ENCODE data around the gene FECH.

DNA sequence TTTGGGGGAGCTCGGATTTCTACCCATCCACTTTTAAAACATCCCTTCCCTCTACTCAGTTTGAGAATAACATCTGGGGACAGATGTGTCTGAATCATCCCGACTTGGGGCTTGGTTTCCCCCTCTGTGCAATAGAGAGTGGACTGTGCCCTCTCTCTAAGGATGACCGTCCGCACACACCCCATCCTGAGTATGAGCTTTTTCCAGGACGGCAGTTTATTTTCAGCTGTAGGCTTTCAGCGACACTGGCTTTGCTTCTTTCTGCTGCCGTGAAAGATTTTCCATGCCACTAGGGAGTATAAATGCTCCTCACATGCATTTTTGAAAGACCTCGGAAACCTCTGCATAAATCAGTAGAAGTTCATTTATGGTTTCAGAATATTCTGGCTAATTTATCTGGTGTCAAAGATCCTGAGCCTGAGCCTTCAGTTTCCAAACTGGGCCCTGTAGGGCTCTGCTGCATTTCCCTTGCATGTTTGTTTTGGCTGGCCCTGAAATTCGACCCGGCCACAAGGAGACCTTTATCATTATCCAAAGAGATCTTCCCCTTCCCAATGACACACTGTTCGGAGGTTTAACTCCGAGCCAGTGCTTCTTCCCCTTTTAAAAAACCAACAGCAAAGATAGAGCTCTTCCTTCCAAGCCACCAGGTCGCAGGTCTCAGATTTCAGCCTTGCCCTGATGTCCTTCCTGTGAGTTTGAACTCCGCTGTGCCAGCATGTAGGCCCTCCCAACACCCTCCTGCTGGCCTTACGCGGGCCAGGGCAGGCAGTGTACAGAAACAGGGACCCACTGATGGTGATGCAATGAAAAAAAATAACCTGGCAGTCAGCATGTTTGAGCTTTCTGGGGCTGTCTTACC is 53.3 kb downstream of the FECH start:
- TF ChIP-seq, protein P1, sequence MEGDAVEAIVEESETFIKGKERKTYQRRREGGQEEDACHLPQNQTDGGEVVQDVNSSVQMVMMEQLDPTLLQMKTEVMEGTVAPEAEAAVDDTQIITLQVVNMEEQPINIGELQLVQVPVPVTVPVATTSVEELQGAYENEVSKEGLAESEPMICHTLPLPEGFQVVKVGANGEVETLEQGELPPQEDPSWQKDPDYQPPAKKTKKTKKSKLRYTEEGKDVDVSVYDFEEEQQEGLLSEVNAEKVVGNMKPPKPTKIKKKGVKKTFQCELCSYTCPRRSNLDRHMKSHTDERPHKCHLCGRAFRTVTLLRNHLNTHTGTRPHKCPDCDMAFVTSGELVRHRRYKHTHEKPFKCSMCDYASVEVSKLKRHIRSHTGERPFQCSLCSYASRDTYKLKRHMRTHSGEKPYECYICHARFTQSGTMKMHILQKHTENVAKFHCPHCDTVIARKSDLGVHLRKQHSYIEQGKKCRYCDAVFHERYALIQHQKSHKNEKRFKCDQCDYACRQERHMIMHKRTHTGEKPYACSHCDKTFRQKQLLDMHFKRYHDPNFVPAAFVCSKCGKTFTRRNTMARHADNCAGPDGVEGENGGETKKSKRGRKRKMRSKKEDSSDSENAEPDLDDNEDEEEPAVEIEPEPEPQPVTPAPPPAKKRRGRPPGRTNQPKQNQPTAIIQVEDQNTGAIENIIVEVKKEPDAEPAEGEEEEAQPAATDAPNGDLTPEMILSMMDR (IDR thresholded peaks at IDR 0.05) = no peak
- no peak for TF ChIP-seq POLR2A (IDR thresholded peaks at IDR 0.05)

Data from esophagus squamous epithelium (tissue), 4 donors.